Measurements from ENCODE around the gene NPW. TPM values are rescaled to one million over a fixed set of nuclear protein-coding genes. Genes with fewer than 3 reads are reported as not detected.
A peak's percentile ranks its signal among the peaks of the same experiment; 100 is the strongest.

Gene NPW
- total and polyA plus RNA-seq, 9 of the 15 experiments (the other 6 are each of a cell fraction or from before 2014, with no cell fraction given), result 0.14 to 4.0 (median 2.6) TPM; not detected in 4

- TF ChIP-seq E2F1 (CRISPR knock-in tag; IDR thresholded peaks at IDR 0.05), result no peak
- peak; percentile 76 for TF ChIP-seq REST (IDR thresholded peaks at IDR 0.05; ENCODE audit: borderline replicate concordance)
- peak; percentile 45; the same call in 1 of the 2 replicates for TF ChIP-seq REST (CRISPR knock-in tag; IDR thresholded peaks at IDR 0.05; ENCODE audit: low read depth)
- TF ChIP-seq NCOA2 (IDR thresholded peaks at IDR 0.05; ENCODE audit: partially characterized antibody in 2 of 2), result no peak
- no peak for TF ChIP-seq ZNF23 (CRISPR knock-in tag; IDR thresholded peaks at IDR 0.05)
- TF ChIP-seq HMG20B (CRISPR knock-in tag; IDR thresholded peaks at IDR 0.05), result no peak
- no peak for TF ChIP-seq BRF2 (IDR thresholded peaks at IDR 0.05; ENCODE audit: borderline replicate concordance, insufficient read depth, insufficient read length)
- TF ChIP-seq, protein P1, sequence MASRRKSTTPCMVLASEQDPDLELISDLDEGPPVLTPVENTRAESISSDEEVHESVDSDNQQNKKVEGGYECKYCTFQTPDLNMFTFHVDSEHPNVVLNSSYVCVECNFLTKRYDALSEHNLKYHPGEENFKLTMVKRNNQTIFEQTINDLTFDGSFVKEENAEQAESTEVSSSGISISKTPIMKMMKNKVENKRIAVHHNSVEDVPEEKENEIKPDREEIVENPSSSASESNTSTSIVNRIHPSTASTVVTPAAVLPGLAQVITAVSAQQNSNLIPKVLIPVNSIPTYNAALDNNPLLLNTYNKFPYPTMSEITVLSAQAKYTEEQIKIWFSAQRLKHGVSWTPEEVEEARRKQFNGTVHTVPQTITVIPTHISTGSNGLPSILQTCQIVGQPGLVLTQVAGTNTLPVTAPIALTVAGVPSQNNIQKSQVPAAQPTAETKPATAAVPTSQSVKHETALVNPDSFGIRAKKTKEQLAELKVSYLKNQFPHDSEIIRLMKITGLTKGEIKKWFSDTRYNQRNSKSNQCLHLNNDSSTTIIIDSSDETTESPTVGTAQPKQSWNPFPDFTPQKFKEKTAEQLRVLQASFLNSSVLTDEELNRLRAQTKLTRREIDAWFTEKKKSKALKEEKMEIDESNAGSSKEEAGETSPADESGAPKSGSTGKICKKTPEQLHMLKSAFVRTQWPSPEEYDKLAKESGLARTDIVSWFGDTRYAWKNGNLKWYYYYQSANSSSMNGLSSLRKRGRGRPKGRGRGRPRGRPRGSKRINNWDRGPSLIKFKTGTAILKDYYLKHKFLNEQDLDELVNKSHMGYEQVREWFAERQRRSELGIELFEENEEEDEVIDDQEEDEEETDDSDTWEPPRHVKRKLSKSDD (conservative IDR thresholded peaks at IDR 0.05; ENCODE audit: low read length), result 0 out of 2 replicates have a peak, but pooled peaks have one; percentile 64
- TF ChIP-seq FOXK1 (CRISPR knock-in tag; IDR thresholded peaks at IDR 0.05; ENCODE audit: borderline replicate concordance), result peak; percentile 65; the same call in 1 of the 2 replicates
- TF ChIP-seq BRF1 (IDR thresholded peaks at IDR 0.05; ENCODE audit: borderline replicate concordance, extremely low read depth, insufficient read length), result no peak
Measured at GRCh38 chr16:2003827-2004641, 15.6 kb upstream of the NPW start (continued).

Data from K562 (cell line).